ENCODE data around the gene OR7C2. TPM values are rescaled to one million over a fixed set of nuclear protein-coding genes. Genes with fewer than 3 reads are reported as not detected.

OR7C2 gene
- total RNA-seq, 1 experiment from 2014 or later: not detected

DNA sequence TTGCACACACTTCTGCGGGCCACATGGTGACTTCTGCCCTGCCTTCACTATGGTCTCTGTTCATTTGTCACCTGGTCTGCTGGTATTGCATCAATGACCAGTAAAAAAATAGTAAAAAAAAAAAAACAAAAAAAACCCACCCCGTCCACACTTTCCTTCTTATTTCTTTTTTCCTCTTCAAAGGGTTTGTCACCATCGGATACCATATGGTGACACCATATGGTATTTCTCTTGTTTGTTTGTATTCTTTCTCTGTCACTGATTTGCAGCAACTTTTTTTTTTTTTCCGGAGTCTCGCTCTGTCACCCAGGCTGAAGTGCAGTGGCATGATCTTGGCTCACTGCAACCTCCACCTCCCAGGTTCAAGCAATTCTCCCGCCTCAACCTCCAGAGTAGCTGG is 26.2 kb upstream of the OR7C2 start:
- no peak overlapping the region for H3K4me2 ChIP-seq (ENCODE audit: low read length)
- no TSS peak for BruUV-seq (replicated peaks)
- no peaks in the 10 kb centered on the region for H3K4me1 ChIP-seq (ENCODE audit: control insufficient read depth in 1 of 2, insufficient read depth in 2 of 2, low read length in 2 of 2)
- intact Hi-C loops (cut with micrococcal nuclease): no loop called here
- H3K79me2 ChIP-seq (ENCODE audit: insufficient read depth, low read length): no peaks in the 10 kb centered on the region
- H3K9me3 ChIP-seq (ENCODE audit: control insufficient read depth in 1 of 2, insufficient read depth in 1 of 2, low read depth in 1 of 2, low read length in 2 of 2): 0 out of 4 replicates have a peak, but pooled peaks cover 0 to 3% of the 10 kb centered on the region in 2 experiments
- no peak overlapping the region for H3K27ac ChIP-seq (ENCODE audit: low read depth, low read length)
- RAD21 ChIA-PET (ENCODE audit: low non-redundant PET in 1 of 2, low total read pairs in 2 of 2, uncharacterized antibody in 2 of 2, unreplicated experiment in 2 of 2): no interaction called here
- POLR2A ChIA-PET: no interaction called here
- no peak overlapping the region for H3K9ac ChIP-seq (ENCODE audit: low read length)
- H3K27me3 ChIP-seq (ENCODE audit: insufficient read depth, low read length): peaks cover 14% of the 10 kb centered on the region
- H3K4me3 ChIP-seq (replicated peaks in 1 of 2; ENCODE audit: low read depth in 1 of 2, low read length in 2 of 2): no peak overlapping the region
- DNase-seq (ENCODE audit: low read depth, low spot score): no peak
- no peaks in the 10 kb centered on the region for H3K36me3 ChIP-seq (ENCODE audit: control insufficient read depth in 1 of 2, insufficient read depth in 2 of 2, low read length in 2 of 2)
- H2AFZ ChIP-seq (ENCODE audit: low read depth, low read length, poor library complexity, severe bottlenecking): no peak overlapping the region
- no peaks in the 10 kb centered on the region for H4K20me1 ChIP-seq (ENCODE audit: insufficient read depth)
- TF ChIP-seq YY1 (IDR thresholded peaks at IDR 0.05; ENCODE audit: extremely low read depth, insufficient replicate concordance, low read depth, low read length): no peak
- TF ChIP-seq, protein P1, sequence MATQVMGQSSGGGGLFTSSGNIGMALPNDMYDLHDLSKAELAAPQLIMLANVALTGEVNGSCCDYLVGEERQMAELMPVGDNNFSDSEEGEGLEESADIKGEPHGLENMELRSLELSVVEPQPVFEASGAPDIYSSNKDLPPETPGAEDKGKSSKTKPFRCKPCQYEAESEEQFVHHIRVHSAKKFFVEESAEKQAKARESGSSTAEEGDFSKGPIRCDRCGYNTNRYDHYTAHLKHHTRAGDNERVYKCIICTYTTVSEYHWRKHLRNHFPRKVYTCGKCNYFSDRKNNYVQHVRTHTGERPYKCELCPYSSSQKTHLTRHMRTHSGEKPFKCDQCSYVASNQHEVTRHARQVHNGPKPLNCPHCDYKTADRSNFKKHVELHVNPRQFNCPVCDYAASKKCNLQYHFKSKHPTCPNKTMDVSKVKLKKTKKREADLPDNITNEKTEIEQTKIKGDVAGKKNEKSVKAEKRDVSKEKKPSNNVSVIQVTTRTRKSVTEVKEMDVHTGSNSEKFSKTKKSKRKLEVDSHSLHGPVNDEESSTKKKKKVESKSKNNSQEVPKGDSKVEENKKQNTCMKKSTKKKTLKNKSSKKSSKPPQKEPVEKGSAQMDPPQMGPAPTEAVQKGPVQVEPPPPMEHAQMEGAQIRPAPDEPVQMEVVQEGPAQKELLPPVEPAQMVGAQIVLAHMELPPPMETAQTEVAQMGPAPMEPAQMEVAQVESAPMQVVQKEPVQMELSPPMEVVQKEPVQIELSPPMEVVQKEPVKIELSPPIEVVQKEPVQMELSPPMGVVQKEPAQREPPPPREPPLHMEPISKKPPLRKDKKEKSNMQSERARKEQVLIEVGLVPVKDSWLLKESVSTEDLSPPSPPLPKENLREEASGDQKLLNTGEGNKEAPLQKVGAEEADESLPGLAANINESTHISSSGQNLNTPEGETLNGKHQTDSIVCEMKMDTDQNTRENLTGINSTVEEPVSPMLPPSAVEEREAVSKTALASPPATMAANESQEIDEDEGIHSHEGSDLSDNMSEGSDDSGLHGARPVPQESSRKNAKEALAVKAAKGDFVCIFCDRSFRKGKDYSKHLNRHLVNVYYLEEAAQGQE (IDR thresholded peaks at IDR 0.05; ENCODE audit: low read depth): no peak
- TF ChIP-seq, protein P2, sequence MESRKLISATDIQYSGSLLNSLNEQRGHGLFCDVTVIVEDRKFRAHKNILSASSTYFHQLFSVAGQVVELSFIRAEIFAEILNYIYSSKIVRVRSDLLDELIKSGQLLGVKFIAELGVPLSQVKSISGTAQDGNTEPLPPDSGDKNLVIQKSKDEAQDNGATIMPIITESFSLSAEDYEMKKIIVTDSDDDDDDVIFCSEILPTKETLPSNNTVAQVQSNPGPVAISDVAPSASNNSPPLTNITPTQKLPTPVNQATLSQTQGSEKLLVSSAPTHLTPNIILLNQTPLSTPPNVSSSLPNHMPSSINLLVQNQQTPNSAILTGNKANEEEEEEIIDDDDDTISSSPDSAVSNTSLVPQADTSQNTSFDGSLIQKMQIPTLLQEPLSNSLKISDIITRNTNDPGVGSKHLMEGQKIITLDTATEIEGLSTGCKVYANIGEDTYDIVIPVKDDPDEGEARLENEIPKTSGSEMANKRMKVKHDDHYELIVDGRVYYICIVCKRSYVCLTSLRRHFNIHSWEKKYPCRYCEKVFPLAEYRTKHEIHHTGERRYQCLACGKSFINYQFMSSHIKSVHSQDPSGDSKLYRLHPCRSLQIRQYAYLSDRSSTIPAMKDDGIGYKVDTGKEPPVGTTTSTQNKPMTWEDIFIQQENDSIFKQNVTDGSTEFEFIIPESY (IDR thresholded peaks at IDR 0.05; ENCODE audit: extremely low read depth, insufficient replicate concordance, low read length): no peak
- ATAC-seq: no peak
- CTCF ChIA-PET: no interaction called here
- no peaks in the 10 kb centered on the region for H3K9me2 ChIP-seq (ENCODE audit: insufficient read depth)
